GM18868 (cell line): ENCODE data around the gene C21orf91.

Source experiments
- ATAC-seq: cut with Tn5 transposase; IDR thresholded peaks from one replicate; pipeline ENCODE4 v1.9.1; 2021; ENCODE audit warnings: mild to moderate bottlenecking, moderate library complexity; ENCODE audit not compliant: unreplicated experiment

C21orf91 gene

GRCh38 chr21:17799414-17800164 is 19.6 kb downstream of the C21orf91 start:
- ATAC-seq = no peak

DNA sequence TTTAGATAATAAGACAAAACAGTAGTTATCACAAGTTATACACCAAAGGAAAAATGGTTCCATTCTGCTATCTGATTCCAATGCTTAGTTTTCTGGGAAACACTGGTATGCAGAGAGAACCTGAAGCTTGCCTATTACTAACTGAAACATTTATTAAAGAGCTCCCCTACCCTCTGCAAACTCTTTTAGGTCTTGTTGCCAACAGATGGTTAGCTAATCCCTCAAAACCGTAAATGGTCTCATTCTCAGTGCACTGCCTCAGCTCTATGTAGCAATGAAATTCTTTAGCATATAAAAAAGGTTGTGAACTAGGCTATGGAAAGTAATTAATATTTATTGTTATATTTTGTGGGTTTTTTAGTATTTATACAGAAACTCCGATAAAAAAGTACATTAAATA is 20.4 kb downstream of the C21orf91 start:
- ATAC-seq = no peak

GRCh38 chr21:17797967-17798366 is 21.2 kb downstream of the C21orf91 start:
- ATAC-seq = no peak

GRCh38 chr21:17796503-17796902 is 22.7 kb downstream of the C21orf91 start:
- no peak for ATAC-seq

GRCh38 chr21:17796037-17796403 is 23.1 kb downstream of the C21orf91 start:
- ATAC-seq = peak; percentile 37

DNA sequence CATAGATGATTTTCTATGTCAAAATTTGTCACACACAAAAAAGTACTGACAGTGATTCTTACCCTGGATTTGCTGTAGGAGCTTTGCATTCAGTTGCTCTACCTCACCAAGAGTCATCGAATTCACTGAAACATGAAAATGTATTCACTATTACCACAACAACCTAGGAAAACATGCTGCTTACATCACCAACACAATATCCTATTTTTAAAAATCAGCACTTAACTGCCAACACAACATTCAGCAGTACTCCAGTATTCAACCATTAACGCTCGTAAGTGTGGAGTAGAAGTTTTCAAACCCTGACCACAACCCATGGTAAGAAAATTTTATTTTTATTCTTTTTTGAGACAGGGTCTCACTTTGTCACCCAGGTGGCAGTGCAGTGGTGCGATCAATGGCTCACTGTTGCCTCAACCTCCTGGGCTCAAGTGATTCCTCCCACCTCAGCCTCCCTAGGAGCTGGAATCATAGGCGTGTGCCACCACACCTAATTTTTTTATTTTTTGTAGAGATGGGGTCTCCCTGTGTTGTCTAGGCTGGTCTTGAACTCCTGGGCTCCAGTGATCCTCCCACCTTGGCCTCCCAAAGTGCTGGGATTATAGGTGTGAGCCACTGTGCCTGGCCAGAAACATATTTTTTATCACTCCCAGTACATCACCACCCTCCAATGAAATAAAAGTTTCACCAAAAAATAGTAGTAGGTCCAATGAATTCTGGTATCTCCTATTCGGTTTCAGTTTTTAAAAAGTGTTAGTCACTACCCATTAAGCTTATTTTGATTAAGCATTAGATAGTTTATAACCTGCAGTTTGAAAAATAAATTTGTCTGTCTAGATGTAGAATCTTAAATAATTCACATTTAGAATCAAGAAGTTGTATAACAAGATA is 23.8 kb downstream of the C21orf91 start:
- no peak for ATAC-seq

GRCh38 chr21:17794518-17795145 is 24.5 kb downstream of the C21orf91 start:
- ATAC-seq = no peak

- peak; percentile 68 for ATAC-seq
These were observed 25.7 kb downstream of the C21orf91 start for GRCh38 chr21:17793246-17794123.

DNA sequence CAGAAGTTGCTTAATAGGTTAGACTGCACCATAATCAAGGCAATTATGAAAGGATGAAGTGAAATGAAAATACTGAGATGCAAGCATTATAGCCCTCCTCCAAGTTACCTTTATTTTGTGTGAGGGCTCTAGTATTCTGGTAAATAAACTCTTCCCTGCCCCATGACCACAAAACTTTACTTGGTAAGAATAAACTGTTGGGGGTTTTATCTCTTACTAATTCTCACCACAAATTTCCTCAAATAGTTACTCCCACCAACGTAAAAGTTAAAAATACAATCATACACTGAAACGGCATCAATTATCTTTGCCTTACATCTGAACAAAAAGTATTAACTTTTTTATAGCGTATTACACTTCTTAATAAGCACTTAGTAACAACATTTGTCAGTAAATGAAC is 29.5 kb downstream of the C21orf91 start:
- peak; percentile 17 for ATAC-seq

GRCh38 chr21:17789069-17789468 is 30.1 kb downstream of the C21orf91 start:
- no peak for ATAC-seq

GRCh38 chr21:17786851-17787181 is 32.3 kb downstream of the C21orf91 start:
- no peak for ATAC-seq

DNA sequence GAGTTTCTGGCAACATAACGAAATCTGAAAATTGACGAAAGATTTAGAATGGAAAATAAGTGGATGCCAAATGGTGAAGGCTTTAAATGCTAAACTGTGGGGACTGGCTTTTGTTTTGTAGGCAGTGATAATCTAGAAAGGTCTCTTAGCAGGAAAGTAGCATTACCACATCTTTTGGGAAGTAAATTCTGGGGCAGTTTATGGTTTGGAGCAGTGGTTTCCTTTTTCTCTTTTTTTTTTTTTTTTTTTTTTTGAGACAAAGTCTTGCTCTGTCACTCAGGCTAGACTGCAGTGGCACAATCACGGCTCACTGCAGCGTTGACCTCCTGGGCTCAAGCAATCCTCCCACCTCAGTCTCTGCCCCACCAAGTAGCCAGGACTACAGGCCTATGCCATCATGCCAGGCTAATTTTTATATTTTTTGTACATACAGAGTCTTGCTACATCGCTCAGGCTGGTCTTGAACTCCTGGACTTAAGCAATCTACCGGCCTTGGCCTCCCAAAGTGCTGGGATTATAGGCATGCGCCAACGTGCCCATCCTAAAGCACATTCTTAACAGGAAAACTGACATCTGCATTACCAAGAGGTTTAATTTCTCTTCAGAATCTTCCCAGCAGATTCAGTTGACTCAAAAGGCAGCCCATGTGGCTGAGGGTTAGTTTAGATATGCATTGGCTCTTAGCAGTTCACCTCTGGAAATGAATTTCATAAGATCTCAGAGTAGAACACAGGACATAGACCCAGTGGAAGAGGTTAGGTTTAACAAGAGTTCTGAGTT is 32.9 kb downstream of the C21orf91 start:
- ATAC-seq = no peak

- ATAC-seq = no peak
These were observed 33.8 kb downstream of the C21orf91 start for GRCh38 chr21:17785403-17785788.

DNA sequence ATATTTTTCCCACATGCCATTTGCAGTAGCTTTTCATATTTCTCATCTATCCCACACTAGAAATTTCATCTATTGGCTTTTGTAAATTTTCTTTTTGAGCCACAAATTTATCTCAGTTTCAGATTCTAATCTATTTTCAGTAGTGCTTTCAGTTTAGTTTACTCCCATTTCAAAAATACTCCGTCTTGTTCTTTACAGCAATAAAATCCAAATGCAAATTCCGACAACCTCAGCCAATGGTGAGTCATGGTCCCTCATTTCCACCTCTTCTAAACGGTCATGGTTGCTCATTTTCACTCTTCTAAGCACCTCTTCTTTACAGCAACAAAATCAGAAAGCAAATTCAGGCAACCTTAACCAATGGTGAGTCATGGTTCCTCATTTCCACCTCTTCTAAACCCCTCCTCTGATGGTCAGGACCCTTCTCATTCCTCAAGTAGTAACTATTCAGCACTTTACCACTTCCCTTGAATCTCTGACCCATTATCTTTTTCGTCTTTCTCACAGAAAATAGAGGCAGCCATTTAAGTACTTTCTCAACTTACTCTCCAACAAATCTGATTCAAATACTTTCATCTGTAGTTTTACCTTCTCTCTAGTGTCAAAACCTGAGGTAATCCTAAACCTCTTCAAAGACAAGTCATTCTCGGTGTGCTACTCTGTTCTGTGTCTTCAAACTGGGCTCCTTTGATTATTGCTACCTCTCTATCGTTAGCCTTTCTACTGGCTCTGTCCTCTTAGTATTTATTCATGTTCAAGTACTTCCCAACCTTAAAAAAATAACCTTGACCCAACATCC is 34.4 kb downstream of the C21orf91 start:
- ATAC-seq = peak; percentile 44

GRCh38 chr21:17784180-17784598 is 35.0 kb downstream of the C21orf91 start:
- ATAC-seq = peak; percentile 42

DNA sequence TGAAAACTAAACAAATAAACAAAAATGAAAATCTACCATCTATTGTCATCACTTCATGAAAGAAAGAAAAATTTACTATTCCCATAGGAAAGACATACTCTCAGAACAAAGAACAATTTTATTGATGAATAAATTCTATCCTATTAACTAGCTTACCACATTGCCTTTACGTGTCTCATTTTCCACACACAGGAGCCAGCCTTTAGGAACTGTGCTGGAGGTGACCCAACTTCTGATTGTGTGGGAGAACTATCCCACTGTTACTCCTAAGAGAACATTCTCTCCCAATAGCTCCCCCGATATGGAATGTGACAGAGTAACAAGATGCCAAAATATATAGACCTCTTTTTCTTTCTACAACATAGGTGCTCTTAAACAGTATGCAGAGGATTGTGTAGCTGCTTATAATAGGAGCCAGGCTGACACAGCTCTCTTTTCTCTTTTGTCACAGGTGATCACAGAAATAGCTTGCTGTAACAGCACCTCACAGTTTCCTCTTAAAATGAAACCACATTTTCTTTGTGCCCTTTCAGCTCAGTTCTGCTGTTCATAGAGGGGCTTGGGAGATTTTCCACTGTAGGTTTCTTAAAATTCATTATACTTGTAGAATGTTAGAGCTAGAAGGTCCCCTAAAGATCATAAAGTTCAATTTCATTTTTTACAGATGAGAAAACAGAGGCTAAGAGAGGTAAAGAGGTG is 35.5 kb downstream of the C21orf91 start:
- peak; percentile 28 for ATAC-seq

GRCh38 chr21:17783003-17783402 is 36.2 kb downstream of the C21orf91 start:
- ATAC-seq = no peak

- no peak for ATAC-seq
These were observed 37.1 kb downstream of the C21orf91 start for GRCh38 chr21:17782051-17782450.

DNA sequence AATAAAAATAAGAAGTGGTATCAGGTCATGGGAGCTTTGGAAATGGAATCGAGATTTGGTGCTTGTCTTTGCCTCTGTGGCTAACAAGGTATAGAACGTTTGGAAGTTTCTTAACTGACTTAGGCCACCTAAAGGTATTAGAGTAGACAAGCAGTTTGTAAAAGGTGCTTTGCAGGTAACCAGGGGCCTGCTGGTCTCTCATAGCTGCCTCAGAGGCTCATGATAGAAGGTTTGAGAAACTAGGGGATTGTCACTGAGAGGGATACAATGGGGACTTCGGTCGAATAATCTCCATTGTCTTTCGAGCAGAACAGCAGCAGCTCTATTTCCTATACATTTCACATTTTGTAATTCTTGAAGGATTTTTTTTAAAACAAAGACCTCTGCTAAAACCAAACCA is 37.6 kb downstream of the C21orf91 start:
- no peak for ATAC-seq
